GM21528 (cell line): ENCODE data around the gene ACOX2.
"Not testable (repeated sequence)": the region's sequence is repeated elsewhere in the genome, so short reads cannot be mapped to it uniquely, and the experiment has no call there.

Experiments
- ATAC-seq: cut with Tn5 transposase; IDR thresholded peaks from one replicate; pipeline ENCODE4 v1.9.1; 2021; ENCODE audit warnings: mild to moderate bottlenecking, moderate library complexity; ENCODE audit not compliant: unreplicated experiment, low FRiP score

The ACOX2 gene

DNA sequence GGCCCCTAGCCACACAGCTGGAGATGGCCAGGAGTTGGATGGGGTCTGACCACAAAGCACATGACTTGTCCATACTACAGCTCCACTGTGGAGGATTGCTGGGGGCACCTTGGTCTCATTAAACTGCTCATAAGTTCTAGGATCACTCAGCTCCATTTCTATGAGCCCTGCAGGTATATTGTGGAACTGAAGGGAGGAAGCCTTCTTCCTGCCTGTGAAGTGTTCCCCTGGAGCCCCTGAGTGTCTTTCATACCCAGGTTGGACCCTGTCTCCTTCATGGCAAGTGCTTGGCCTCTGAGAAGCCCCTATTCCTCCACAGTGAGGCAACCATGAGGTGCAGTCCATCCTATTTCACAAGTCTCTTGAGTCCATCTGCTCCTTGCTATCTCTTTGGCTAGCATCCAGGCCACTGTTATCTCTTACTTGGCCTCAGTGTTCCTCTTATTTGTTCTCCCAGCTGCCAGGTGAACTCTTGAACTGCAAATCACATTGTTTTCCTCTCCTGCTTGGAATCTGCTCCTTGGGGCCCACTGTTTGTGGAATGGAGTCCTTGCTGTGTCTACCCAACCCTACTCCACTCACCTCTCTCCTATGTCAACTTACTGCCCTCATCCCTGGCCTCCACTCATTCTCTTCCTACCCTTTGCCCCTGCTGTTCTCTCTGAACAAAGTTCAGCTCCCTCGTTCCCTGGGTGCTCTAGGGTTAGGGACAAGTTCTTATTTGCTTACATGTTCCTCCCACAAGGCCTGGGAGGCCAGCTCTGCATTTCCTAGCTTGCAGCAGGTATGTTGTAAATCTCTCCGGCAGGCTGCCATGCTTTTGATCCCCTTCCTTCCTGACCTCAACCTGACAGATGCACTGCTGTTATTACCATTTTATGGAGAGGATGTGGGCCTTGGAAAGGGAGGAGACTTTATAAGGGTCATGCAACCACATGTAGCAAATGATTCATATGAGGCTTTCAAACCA lies 1.2 kb downstream of the ACOX2 start:
- ATAC-seq, result no peak

DNA sequence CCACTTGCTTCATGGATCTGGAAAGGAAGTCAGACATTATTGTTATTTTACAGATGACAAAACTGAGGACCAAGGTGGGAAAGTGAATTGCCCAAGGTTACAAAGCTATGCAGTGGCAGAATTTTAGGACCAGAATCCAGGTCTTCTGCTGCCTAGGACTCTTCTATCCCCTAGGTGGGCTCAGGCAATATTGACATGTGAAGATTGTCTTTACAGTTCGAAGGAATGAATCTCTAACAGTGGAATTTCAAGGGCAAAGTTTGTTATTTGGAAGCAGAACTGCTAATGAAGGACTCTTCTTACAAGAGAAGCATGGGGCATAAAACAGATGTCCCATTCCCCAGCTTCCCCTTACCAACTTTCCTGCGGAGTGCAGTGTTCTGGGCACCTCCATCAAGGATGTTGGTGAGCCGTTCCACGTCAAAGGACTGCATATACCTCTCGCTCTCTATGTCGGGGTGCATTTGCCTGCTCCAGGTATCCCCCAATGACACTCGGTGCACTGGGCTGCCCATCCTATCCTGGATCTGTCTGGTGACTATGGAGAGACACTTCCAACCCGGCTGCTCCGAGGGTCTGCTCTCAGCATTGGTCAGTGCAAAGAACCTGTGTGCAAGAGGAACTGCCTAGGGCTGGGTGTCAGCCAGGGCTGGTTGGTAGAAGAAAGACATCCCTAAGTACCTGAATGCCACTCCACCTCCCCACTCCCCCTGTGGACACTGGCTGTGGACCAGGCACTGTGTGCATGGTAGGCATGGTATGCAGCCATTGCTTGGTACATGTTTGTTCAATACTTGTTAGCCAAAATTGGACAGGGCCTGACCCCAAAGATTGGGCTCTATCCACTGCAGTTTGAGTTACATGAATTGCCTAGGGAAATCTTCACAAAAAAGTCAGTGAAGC lies 2.1 kb downstream of the ACOX2 start:
- ATAC-seq, result no peak

DNA sequence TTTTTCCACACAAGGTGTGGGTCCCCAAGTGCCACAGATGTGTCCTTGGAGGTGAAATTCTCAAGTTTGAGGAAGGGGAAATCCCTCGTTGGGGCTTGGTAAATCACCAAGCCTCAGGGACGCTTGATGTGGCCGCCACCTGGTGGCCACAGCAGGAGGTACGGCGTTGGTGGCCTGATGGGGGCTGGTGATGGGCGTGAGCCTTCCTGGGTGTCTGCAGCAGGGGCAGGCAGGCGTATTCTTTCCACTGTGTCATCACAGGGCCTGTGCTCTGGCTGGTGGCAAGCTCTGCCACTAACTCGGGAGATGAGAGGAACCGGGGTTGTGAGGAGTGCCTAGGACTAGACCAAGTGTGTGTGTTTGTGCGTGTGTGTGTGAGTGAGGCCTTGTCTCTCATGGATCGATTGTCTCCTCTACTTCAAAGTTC lies 4.2 kb downstream of the ACOX2 start:
- peak; percentile 86 for ATAC-seq

DNA sequence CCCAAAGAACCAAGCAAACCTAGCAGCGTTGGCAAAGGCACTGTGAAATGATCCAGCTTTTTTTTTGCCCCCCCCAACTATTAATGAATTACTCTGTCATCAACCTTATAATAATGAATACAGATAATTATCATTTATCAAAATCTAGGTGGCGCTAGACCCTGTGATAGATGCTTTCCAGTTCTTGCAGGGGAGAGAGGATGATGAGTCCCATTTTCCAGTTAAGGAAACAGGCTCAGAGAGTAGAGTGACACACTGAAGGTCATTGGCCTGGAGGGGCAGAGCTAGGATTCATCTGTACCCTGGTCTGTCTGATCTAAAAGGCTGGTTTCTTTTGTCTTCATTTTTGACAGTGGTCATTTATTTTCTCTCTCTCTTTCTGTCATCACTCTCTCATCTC lies 5.0 kb downstream of the ACOX2 start:
- ATAC-seq, result no peak

DNA sequence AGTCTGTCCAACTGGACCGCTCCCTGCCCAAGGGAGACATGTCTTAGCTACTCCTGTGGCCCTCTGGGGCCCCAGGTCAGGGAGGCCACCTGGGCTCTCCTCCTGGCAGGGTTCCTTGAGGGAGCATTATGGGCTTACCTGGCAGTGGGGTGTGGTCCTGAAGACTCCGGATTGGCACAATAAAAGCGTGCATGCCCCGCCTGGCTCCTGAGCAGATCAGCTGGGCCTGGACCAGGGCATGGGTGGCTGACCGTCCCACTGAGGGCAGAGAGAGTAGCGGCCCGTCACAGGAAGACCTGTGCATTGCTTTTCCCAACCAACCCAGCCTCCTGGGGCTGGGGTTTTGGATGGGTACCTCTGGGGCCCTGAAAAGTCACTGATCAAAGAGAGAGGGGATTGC lies 5.4 kb downstream of the ACOX2 start:
- no peak for ATAC-seq

DNA sequence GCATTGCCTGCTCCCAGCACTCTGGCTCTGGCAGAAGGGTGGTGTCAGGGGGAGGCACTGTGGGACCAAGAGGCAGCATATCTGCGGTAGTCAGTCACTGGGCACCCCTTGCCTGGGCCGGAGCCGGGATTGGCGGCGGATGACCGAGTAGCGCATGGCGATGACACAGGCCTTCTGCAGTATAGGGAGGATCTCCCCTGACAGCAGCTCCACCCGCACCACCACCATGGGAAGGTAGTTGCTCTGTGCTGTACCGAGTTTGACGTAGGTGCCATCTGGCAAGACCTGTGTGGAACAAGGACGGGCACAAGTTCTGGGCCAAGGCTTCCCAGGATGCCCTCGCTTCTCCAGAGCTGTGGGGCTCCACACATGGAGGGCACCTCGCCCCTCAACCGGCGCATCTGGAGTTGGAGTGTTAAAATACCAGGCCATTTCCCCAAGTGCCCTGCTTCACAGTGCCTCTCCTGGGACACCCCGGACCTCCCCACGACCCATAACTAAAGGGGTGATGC lies 6.6 kb downstream of the ACOX2 start:
- no peak for ATAC-seq

DNA sequence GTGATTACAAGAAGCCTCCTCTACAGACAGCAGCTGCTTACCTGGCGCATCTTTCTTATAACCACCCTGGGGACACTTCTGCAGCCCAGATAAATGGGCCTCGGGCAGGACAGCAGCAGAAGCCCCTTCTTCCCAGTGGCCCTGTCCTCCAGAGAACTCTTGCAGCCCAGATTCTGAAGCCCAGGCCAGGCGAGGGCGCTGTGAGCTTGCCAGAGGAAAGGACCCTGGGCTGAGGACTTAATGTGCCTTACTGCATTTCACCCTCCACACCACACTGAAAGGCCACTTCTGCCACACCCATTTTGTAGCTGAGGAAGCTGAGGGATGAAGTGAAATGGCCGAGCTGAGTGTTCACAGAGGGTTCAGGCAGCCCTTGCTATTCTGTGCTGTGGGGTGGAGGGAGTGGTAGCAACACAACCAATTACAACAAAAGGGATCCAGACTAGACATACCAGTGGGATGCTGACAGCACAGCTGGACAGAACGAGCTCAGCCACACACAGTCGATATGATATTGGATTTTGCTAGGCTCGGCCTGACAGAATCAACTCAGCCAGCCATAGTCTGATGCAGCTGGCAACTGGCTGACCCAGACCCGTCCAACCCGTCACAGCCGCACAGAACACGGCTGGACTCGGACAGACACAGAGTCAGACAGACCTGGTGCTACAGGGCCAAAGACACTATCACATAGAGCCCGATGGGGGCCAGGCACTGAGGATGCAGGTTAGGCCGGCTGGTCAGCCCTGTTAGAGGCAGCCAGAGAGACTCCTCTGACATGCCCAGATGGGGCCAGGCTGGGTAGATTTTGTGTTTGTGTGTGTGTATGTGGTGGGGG lies 7.3 kb downstream of the ACOX2 start:
- ATAC-seq, result no peak

DNA sequence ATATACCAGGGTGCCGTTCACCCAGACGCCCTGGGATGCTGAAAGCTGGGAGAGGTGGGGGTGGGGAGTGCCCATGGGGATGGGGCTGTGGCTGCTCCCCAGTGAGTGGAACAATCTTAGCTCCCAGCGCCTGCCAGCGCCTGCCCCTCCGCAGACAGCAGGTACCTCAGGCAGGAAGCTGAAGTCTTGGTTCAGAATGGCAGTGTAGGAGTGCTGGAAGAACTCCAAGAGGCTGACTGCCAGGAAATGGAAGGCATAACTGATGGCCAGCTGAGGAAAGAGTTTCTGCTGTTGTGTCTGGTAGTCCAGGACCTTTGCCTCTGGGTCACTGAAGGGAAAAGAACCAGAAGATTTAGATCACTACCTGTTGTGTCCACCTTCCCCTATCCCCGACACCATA lies 8.4 kb downstream of the ACOX2 start:
- ATAC-seq, result no peak

DNA sequence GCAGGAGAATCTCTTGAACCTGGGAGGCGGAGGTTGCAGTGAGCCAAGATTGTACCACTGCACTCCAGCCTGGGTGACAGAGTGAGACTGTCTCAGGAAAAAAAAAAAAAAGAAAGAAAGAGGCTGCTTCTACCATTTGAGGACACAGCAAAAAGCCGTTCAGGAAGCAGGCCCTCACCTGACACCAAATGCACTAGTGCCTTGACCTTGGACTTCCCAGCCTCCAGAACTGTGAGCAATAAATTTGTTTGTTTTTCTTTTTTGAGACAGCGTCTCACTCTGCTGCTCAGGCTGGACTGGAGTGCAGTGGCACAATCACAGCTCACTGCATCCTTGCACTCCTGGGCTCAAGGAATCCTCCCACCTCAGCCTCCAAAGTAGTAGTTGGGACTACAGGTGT lies 9.6 kb downstream of the ACOX2 start:
- ATAC-seq, result not testable (repeated sequence)

DNA sequence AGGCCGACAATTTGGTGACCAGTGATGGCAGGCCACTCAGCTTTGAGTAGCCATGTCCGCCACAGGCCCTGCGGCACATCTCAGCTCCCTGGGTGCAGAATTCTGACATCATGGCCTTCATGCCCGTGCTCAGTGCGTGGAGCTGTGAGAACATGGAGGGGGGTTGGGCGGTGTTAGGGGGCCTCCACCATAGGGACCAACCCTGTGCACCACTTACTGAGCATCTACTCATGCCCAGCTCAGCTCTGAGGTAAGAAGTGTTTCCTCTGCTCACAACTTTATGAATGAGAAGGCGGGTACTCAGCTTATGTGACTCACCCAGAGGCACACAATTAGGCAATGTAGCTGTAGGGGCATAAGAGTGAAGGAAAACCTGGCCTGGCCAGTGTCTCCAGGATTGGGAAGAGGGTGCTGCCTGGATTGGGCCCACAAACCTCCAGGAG lies 10.5 kb downstream of the ACOX2 start:
- ATAC-seq, result no peak

DNA sequence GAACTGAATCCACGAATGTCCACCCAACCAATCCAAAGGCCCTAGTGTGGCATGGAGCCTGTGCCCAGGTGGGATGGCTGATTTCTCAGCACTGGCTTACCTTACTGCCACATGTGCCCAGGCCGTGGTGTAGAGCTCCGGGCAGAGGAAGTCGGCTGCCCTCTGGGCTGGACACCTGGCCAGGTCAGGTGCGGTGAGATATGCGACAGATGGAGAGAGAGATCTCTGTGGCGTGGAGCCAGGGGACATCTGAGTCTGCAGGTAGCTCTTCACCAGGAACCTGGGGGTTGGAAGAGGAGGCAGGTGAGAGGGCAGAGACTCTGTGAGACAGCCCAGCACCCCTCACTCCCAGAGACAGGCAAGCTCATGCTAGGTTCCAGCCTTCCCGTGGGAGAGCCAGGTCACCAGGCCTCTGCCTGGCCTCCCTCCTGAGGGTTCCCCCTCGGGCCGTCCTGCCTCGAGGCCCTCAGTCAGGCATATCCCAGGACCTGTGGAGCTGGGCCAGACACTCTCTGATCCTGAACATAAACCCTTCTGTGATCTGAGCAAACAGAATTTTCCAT lies 12.6 kb downstream of the ACOX2 start:
- ATAC-seq, result no peak

DNA sequence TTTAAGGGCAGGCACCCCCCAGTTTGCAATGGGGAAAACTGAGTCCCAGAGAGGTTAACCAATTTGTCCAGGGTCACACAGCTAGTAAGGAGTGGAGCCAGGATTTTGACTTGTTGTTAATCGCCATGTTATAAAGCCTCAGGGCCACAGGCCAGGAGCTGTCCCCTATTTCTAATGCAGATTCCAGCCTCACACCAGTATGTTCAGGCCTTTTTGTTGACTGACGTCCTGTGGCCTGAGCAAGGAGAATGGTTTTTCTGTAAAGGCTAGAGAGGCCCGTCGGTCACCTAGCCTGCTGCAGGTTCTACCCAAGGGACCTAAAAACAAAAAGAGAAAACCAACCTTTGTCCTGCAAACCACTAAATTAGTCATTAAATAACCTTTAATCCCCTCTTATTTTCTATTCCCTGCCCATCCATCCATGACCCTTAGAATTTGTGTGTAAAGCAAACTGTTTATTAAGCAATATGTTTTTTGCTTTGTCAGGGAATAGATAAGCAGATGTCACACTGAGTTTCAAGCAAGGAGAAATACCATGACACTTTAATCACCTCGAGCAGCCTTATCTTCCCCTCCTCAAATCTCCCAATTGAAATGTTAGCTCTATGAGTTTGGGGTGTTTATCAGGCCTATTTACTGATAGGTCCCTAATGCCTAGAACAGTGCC lies 14.1 kb downstream of the ACOX2 start:
- ATAC-seq, result no peak

DNA sequence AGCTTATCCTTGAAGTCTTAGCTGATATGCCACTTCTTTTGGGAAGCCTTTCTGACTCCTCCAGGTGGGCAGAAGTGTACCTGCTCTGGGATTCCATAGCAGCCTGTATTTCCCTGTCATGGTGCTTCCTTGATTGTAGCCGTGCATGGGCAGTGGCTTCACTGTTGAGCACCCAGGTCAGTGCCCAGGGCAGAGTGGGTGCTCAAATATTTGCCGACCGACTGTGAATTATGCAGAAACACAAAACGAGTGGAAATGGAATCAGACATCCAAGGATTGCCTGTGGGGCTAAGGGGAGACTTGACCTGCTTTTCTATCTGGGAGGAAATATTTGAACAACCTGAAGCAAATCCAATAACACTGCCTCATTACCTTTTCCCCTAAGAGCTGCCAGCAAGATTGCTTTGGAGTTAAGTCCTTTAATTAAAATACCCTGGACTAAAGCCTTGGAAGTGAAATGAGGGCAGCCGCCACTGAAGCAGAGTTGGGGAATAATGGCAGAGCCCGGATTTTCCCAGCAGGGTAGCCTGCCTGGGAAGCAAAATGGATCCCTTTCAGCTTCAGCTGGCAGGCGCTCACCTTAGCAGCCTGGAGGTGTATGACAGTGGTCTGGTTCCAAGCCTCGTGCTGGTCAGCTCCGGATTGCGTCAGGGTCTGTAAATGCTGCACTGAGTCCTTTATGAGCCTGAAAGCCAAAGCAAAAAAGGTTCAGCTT lies 14.9 kb downstream of the ACOX2 start:
- ATAC-seq, result no peak

DNA sequence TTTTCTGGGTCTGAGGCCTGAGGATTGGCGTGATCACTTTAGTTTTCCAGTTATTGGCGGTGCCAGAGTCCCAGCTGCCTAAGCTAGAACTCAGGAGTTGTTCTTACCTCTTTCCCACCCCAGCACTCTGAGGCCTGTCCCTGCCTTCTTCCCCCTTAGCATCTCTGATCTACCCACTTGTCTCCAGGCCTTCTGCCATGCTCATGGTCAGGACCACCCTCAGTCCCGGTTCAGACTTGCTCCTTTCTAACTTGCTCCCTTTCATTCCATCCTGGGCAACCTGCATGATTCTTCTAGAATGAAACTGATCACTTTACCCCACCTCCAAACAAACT lies 15.7 kb downstream of the ACOX2 start:
- no peak for ATAC-seq

DNA sequence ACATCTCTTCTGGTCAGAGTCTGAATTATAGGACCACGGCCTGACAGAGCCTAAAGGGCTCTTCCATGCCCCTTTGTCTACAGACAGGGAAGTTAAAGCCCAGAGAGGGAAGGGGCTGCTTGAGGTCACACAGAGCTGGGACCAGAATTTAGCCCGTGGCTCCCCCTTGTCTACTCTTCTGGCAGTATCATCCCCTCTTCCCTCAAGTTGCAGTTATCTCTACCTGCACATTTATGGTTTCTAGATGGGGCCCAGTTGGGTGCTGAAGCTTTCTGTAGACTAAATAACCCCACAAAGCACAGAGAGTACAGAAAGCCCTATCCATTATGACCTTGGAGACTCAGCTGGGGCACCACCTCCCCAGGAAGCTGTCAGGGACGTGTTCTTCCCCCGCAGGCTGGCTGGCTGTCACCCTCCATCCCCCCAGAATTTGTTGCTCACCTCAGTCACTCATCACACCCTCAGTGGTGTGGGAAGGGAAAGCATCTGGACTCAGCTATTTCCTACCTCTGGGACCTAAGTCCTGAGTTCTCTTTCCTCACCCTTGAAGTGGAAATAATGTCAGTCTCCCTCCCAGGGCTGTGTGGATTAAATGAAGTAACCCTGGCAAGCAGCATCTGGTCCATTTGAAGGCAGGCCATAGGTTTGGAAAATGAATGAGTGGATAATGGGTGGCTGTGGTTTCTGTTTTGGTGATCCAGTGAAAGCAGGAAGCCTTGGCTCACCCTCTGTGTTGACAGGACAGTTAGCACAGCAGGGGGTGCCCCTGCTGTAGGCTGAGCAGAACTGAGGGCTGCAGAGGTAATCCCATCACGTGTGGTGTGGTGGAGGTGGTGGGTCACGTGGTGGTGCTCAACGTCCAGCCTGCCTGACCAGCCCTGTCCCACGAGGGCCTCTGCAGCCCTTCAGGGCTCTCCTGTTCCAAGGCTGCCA lies 16.3 kb downstream of the ACOX2 start:
- no peak for ATAC-seq

DNA sequence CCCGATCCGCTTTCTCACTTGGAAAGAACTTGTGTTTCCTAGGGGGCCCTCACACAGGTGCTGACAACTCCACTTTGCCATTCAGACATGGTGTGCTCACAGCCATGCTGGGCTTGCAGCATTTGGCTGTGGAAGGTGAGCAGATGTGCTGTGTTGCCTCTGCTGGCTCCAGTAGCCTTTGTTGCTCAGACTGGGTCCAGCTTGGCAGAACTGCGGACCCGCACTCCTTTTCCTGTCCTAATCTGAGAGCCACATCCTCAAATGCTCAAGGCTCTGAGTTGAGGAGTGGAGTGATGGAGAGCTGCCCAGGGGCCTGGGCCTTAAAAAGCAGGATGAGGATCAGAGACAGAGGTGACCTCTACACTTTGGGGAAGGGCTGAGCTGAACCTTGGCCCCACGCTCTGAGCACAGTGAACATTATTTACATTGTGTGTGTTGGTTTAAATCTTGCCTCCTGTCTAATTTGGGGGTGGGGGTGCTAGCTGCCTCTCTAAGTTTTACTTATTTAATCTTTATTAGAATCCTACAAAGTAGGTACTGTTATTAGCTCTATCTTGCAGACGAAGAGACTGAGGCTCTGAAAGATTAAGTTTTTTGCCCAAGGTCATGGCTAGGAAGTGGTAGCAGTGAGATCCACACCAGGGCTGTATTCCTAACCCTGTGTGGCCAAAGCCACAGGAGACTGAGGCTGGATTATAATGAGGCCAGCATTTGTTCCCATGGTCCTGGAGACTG lies 17.2 kb downstream of the ACOX2 start:
- ATAC-seq, result no peak

DNA sequence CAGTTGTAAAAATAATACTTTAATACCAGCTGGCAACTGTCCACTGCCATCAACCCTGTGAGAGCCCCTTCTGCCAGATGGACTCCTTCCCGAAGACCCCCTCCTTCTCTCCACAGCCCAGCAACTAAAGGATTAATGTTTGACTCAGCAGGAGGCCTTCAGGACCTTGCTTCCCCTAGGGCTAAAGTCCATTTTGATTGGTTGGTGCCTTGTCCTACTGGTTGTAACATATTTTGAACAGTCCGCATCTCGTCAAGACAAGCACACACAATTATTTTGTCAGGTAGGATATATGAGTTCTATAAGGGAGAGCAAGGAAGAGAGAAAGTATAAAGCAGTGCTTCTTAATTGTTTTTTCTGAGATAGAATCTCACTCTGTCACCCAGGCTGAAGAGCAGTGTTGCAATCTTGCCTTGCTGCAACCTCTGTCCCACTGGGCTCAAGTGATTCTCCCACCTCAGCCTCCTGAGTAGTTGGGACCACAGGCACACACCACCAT lies 18.6 kb downstream of the ACOX2 start:
- no peak for ATAC-seq
